Osteocyte (in vitro differentiated cells): ENCODE data around the gene TSPEAR. TPM values are rescaled to one million over a fixed set of nuclear protein-coding genes. Genes with fewer than 3 reads are reported as not detected.
A peak's percentile ranks its signal among the peaks of the same experiment; 100 is the strongest.

Experiments used
- DNase-seq: peaks from one replicate; pipeline ENCODE4 v3.0.0; 2021; ENCODE audit warnings: mixed read lengths; ENCODE audit not compliant: unreplicated experiment; ENCODE audit errors: extremely low spot score
- H3K27ac Mint-ChIP-seq: one replicate; pipeline ENCODE4 v1.8.0; 2021; ENCODE audit warnings: mild to moderate bottlenecking, mixed read lengths; ENCODE audit not compliant: unreplicated experiment
- H3K27me3 Mint-ChIP-seq: one replicate; pipeline ENCODE4 v1.8.0; 2021; ENCODE audit warnings: mixed read lengths; ENCODE audit not compliant: unreplicated experiment
- H3K36me3 Mint-ChIP-seq: one replicate; pipeline ENCODE4 v1.8.0; 2021; ENCODE audit warnings: mixed read lengths; ENCODE audit not compliant: unreplicated experiment
- H3K4me1 Mint-ChIP-seq: one replicate; pipeline ENCODE4 v1.8.0; 2021; ENCODE audit warnings: mixed read lengths; ENCODE audit not compliant: unreplicated experiment
- H3K4me3 Mint-ChIP-seq: one replicate; pipeline ENCODE4 v1.8.0; 2021; ENCODE audit warnings: mild to moderate bottlenecking, moderate library complexity, mixed read lengths; ENCODE audit not compliant: unreplicated experiment
- H3K9me3 Mint-ChIP-seq: one replicate; pipeline ENCODE4 v1.8.0; 2021; ENCODE audit warnings: mixed read lengths; ENCODE audit not compliant: unreplicated experiment
- CTCF ChIP-seq: fragments of 200-600 bp; sonication (generic); IDR thresholded peaks from 2 replicates; pipeline ENCODE4 v1.5.0; 2021; ENCODE audit warnings: antibody characterized with exemption, mild to moderate bottlenecking, moderate library complexity
- total RNA-seq: library from RNA; stranded (reverse); gene quantifications from 2 replicates; pipeline ENCODE4 v1.2.1, GENCODE V29; 2021

Gene TSPEAR
- total RNA-seq, 1 donor from 2014 or later = not detected

GRCh38 chr21:44710756-44711326 is 531 bp downstream of the TSPEAR start:
- H3K27ac Mint-ChIP-seq = no peak overlapping the region

GRCh38 chr21:44710294-44710665 is 1.1 kb downstream of the TSPEAR start:
- peak; percentile 82 for DNase-seq
- peaks cover 7% of the 10 kb centered on the region for H3K4me1 Mint-ChIP-seq
- H3K36me3 Mint-ChIP-seq = no peaks in the 10 kb centered on the region
- H3K27me3 Mint-ChIP-seq = peaks cover 72% of the 10 kb centered on the region
- H3K9me3 Mint-ChIP-seq = no peaks in the 10 kb centered on the region
- H3K27ac Mint-ChIP-seq = no peak overlapping the region
- no peak for TF ChIP-seq CTCF
- no peak overlapping the region for H3K4me3 Mint-ChIP-seq

More at GRCh38 chr21:44710756-44711326, 531 bp downstream of the TSPEAR start:
- no peak for TF ChIP-seq CTCF
- Mint-ChIP-seq H3K9me3 (no peaks in the 10 kb centered on the region), H3K36me3 (no peaks in the 10 kb centered on the region), H3K4me1 (peaks cover 7% of the 10 kb centered on the region), H3K27me3 (peaks cover 73% of the 10 kb centered on the region), H3K4me3 (no peak overlapping the region)
- DNase-seq = peak; percentile 60

- TF ChIP-seq CTCF = no peak
- Mint-ChIP-seq H3K36me3 (no peaks in the 10 kb centered on the region), H3K4me3 (no peak overlapping the region), H3K27me3 (peaks cover 73% of the 10 kb centered on the region), H3K4me1 (peaks cover 7% of the 10 kb centered on the region), H3K27ac (no peak overlapping the region), H3K9me3 (no peaks in the 10 kb centered on the region)
- peak; percentile 78 for DNase-seq
These were observed 1.7 kb downstream of the TSPEAR start for GRCh38 chr21:44709426-44710293.

- no peak overlapping the region for H3K4me3 Mint-ChIP-seq
- DNase-seq = no peak
- no peaks in the 10 kb centered on the region for H3K36me3 Mint-ChIP-seq
- no peaks in the 10 kb centered on the region for H3K9me3 Mint-ChIP-seq
- H3K27ac Mint-ChIP-seq = no peak overlapping the region
- H3K27me3 Mint-ChIP-seq = peaks cover 74% of the 10 kb centered on the region
- no peak for TF ChIP-seq CTCF
- peaks cover 7% of the 10 kb centered on the region for H3K4me1 Mint-ChIP-seq
These were observed 2.4 kb downstream of the TSPEAR start for GRCh38 chr21:44708866-44709425.
